Stimulated activated CD4-positive, alpha-beta T cell treated with anti-CD3 and anti-CD28 coated beads, TNF-alpha, amount 100 ng/mL, for 4 hours (primary cell): ENCODE data around the gene SSTR5.
"Not testable (repeated sequence)": the region's sequence is repeated elsewhere in the genome, so short reads cannot be mapped to it uniquely, and the experiment has no call there.

Experiments used
- DNase-seq, 3 experiments: peaks; one replicate each; pipeline ENCODE4 v3.0.0-alpha.2; 2020; ENCODE audit warnings: low read depth in 3 of 3

Gene SSTR5

DNA sequence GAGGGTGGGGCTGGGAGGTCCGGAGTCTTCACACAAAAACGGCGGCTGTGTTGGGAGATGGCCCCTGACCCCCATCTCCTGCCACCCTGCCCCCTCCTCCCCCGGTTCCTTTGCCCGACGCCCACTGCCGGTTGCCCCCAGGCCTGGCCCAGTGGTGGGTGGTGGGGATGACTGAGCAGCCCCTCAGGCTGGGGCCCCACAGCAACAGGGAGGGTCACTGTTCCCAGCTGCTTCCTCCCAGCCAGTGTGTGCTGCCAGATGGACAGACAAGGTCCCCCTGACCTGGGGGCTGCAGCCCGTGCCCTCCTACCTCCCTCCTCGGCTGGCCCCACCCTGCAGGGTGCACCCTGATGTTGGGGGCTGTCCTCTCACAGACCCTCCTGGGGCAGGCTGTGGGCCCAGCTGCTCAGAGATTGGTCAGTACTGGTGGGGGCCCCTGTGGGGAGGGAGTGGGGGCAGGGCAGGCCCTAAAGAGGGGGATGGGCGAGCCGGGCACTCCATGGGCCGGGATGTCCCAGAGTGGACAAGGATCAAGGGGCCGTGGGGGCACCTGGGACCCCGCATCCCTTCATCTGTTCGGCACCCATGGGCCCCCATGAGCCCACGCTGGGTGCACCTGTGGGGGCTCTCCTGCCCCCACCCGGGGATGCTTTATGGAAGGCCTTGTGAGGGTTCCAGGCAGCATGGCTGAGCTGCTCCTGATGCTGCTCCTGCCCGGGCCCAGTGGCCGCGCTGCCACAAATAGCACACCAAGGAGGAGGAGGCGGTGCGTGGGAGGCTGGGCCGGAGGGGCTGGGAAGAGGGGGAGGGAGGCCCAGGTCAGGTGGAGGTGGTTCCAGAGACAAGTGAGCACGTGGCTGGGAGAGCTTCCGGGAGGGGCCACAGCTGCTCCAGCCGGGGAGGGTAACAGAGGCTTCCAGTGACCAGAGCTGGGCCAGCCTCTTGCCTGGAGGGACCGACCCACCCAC is 18.4 kb downstream of the SSTR5 start:
- DNase-seq: no peak

DNA sequence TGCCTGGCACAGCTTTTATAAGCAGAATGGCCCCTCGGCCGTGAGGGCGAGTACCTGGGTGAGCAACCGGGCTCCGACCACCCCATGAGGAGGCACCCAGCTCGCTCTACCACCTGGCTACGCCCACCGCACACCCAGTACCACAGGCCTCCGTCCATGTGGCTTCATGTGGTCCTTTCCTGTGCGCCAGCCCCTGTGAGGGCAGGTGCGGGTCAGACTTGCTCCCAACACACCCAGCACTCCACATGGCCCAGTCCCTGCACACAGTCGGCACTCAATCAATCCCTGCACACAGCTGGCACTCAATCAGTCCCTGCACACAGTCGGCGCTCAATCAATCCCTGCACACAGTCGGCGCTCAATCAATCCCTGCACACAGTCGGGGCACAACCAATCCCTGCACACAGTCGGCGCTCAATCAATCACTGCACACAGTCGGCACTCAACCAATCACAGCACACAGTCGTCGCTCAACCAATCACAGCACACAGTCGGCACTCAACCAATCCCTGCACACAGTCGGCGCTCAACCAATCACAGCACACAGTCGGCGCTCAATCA is 19.5 kb downstream of the SSTR5 start:
- no peak for DNase-seq

DNA sequence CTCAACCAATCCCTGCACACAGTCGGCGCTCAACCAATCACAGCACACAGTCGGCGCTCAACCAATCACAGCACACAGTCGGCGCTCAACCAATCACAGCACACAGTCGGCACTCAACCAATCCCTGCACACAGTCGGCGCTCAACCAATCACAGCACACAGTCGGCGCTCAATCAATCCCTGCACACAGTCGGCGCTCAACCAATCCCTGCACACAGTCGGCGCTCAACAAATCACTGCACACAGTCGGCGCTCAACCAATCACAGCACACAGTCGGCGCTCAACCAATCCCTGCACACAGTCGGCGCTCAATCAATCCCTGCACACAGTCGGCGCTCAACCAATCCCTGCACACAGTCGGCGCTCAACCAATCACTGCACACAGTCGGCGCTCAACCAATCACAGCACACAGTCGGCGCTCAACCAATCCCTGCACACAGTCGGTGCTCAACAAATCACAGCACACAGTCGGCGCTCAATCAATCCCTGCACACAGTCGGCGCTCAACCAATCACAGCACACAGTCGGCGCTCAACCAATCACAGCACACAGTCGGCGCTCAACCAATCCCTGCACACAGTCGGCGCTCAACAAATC is 20.2 kb downstream of the SSTR5 start:
- not testable (repeated sequence) for DNase-seq

DNA sequence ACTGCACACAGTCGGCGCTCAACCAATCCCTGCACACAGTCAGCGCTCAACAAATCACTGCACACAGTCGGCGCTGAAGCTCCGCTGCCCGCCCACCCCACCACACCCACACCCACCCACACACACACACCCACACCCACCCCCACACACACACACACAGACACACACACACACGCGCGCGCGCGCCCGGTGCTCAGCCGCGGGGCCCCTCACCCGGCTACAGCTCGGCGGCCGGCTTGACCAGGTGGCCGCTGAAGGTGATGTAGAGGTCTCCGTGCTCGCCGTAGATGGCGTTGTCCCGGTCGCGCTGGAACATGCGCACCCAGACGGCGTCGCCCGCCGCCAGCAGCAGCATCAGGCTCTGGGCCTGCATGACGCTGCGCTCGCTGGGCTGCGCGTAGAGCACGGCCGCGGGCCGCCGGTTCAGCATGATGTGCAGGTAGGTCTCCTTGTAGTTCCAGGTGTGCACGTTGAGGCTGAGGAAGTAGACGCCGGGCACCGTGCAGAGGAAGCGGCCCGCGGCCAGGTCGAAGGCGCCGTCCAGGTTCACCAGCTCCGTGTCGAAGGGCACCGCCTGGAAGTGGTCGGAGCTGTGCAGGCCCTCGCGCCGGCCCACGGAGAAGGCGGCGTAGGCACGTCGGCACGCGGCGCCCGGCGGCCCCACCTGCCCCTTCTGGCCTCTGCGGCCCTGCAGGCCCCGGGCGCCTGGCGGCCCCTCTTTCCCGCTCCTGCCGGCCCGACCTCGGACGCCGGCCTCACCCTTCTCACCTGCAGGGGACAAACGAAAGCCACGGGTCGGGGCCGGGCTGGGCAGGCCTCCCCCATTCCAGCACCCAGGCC is 21.0 kb downstream of the SSTR5 start:
- DNase-seq: no peak

DNA sequence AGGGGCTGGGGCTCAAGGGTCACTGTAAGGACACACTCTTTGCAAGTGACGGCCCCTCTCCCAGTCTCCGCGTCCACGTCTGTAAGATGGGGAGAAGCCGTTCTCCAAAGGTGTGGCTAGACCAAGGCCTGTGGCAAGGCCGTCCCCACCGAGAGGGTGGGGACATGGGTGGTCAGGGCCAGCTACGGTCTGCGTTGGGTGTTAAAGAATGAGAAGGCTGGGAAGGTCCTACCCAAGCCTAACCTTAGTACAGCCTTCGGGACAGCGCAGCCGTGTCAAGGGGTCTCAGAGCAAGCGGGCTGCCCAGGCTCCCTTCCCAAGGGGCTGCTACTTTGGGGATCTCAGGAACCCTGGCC is 21.6 kb downstream of the SSTR5 start:
- no peak for DNase-seq

DNA sequence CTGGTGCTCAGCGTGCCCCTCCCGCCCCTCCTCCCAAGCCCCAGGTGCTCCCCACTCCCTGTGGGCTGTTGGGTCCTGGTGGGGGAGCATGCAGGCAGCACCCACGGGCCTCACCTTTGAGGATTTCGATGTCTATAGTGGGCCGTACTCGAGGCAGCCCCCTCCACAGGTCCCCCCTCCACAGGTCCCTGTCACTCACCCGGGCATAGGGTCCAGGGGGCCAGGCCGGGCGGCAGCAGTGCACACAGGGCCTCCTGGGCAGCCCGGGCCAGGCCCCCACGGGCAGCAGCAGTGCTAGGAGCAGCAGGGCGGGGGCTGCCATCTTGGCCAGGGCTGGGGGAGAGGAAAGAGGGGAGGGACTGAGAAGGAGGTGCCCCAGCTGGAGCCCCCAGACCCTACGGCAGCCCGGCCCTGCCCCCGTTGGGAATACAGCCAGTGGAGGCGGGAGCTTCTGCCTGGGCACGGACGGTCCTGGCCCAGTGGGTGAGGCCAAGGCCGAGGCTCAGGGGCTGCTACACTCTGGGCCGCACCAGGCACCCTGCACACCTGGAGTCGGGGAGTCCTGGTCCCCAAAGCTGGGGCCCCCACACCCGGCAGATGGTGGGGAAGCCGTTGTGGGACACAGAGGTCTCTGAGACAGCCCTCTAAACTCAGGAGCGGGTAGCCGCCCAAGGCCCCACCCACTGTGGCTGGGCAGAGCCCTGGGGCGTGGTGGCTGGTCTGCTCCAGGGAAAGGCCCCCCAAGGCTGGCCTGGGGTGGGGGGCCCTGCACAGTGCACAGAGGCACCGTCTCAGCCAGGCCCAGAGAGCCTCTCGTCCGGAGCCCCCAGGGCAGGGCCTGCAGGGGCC is 22.3 kb downstream of the SSTR5 start:
- DNase-seq: no peak

DNA sequence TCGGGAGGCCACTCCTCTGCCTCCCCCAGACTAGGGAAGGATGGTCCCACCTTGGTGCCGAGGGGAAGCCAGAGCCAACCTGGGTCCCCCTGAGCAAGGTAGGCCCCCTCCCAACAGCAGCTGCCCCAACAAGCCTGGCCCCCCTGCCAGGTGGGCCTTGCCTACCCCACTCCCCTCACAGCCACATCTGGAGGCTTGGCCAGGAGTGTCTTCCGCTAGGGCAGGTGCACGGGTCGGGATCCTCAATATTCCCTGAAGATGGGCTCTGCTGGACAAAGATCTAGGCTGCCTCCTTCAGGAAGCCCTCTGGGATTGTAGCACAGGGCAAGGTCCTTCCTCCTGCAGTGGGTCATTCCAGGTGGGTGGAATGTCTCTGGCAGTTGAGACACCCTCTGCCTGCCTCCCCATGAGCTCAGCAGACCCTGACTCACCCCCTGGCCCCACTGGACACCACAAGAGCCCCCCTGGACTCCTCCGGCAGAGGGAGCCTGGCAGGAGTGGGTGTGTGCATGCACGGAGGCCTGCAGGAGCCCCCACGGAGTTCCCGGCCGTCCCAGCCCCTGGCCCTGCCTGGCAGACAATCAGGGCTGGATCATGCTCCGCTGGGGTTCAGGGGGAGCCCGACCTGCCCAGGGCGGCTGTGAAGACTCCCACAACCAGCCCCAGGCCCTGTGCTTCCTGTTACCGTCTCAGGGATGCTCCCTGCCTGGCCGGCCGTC is 23.1 kb downstream of the SSTR5 start:
- no peak for DNase-seq

DNA sequence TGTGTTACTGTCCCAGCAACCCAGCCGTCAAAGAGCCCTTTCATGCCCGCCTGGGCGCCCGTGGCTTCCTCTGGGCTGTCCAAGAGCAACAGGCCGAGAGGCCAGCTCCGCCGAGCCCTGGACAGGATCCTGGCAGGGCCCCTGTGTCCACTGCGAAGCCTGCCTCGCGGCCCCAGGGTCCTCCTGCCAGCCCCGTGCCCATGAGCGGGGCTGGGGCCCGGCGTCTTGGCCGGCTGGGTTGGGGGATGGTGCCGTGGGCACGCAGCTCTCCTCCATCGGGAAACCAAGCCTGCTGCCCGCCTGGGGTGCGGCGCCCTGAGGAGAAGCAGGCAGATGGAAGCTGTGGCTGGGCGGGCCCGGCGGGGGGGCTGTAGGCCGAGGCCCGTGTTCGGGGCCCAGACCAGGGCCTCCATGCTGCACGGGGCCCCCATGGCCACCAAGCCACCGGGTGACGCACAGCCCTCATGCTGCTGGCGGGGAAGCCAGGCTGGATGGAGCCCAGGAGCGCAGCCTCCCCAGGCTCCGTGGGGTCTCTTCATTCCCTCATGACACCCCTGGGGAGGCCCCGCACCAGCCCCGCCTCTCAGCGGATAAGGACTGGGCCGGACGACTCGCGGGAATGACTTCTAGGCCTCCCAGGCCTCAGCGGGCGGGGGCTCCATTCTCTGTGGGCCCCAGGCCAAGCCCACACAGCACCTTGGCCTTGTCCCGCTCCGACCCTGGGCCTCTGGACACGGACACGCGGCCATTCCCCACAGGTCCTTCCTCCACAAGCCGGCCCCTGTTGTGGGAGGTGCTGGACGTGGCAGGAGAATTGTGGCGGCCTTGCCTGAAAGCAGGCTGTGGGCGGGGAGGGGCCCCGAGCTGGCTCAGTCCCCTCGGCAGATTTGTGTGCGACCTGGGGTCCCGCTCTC is 23.9 kb downstream of the SSTR5 start, which contains the start of gene C1QTNF8:
C1QTNF8 (minus strand) TSS at position 76 of the 914 bp plus-strand sequence. CDS start 1,322 bp downstream, outside the sequence.
- no peak for DNase-seq

DNA sequence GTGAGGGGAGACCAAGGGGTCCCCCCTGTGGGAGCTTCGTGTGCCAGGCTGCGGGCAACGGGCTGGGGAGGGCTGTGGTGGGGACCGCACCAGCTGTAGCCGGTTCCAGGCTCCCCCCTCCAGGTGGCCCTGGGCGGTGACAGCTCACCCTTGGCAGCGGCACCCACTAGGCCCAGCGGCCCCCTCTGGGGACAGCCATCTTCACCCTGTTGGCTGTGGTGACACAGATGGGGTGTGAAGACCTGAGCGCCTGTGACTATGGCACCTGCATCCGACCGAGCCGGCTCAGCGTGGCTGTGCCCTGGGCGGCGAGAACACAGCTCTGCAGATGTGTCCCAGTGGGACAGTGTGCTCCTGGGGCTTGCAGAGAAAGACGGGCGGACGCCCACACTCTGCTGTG is 24.6 kb downstream of the SSTR5 start:
- DNase-seq: no peak

DNA sequence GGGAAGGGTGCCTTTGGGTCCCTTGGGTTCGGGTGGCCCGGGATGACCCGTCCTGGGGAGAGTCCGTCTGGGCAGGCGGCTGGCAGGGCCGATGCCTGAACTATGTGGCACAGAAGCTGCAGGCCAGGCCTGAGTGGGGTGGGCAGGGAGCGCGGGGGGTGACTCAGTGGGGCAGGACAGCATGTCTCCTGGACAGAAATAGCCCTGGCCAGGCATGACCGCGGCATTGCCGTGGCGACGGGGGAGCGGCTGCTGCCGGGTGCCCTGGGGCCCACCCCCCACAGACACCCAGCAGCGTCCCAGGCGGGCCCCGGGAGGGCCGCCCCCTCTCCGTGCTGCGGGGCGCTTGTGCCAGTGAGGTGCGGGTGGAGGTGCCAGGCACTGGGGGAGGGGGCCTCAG is 25.3 kb downstream of the SSTR5 start:
- DNase-seq: no peak

DNA sequence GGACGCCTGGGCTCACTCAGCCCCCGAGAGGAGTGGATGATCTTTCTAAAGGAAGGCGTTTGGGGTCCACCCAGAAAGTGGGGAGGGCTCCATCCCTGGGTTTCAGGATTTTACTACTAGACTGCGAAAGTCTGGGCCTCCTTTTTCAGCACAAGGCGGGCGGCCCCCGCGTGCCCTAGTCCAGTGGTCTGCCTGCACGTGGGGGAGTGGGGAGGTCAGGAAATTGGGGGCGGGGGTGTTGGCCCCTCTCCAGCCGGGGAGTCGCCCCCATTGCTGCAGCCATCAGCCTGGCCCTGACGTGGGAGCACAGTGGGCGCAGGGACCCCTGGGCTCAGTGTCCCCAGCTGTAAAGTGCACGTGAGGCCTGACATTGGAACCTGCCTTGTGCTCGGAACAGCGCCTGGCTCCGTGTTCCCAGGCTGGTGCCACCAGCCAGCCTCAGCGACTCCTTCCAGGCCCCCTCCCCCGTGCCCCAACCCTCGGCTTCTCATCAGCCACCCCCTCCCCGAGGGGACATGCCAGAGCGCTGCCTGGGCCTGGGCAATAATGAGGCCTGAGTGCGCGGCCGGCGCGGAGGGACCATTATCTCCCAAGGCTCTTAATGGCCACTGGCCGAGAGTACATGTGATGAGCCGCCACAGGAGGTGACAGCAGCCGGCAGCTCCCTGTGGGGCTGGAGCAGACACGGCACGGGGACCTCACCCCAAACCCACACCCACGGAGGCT is 25.9 kb downstream of the SSTR5 start:
- DNase-seq: no peak

DNA sequence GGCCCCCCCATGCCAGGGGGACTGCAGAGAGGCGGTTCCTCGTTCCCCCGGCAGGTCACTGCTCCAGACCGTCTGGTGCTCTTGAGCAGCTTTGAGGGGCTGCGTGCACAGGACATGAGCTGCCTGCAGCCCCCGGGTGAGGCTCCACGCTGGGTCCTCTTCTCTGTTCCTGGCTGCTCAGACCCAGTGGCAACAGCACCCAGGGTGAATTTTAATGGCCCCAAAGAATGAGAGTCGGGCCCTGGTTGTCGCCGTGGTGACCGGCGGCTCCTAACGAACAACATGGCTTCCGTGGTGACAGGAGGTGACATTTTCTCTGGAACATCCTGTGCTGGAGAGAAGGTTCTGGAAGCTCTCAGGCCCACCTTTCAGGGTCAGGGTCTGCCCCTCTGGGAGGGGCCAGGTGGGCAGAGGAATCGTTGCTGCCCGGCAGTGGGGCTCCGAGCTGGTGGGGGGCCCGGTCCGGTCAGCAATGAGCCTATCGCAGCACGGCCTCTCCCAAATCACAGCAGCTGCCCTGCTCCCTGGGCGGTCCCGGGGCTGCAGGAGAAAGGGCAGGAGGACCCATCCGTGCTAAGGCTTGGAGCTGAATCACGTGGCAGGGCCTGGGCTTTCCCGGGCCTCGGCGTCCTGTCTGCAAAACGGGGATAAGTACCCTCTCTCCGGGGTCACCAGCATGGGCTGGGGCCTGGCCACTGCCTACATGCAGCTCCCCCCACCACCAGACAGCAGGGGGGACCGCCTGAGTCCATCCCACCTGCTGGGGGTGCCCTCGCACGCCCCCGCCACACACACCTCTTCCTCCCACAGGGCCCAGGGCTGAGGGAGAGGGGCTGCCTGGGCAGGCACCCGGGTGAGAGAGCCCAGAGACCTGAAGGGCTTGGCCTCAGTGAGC is 26.9 kb downstream of the SSTR5 start:
- no peak for DNase-seq

DNA sequence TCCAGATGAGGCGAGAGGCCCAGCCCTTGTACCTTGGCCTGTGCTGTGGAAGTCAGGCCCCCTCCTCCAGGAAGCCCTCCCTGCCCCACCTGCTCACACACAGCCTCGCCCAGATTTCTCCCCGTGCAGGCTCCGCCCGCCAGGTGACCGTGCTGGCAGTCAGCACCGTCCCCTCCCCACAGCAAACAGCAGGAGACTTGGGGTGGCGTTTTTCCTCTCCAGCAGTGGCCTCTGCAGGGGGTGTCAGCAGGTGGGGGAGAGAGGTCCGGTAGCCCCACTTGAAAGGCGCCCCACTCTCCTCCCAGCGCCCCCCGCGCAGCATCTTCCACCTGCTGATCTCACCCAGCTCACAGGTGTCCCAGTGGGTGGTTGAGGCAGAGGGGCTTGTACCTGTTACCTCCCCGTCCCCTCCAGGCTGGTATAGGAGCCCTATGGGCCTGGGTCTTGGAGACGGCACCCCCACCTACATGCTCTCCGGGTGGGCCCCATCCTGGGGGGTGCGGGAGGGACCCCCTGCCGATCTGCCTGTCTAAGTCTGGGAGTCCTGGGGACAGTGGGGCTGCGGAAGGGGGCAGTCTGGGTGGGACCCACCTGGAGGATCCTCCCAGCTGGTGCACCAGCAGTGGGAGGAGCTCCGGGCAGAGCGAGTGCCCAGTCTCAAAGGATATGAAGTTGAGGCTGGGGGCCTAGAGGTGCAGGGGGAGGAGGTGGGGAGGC is 27.7 kb downstream of the SSTR5 start:
- DNase-seq: no peak

DNA sequence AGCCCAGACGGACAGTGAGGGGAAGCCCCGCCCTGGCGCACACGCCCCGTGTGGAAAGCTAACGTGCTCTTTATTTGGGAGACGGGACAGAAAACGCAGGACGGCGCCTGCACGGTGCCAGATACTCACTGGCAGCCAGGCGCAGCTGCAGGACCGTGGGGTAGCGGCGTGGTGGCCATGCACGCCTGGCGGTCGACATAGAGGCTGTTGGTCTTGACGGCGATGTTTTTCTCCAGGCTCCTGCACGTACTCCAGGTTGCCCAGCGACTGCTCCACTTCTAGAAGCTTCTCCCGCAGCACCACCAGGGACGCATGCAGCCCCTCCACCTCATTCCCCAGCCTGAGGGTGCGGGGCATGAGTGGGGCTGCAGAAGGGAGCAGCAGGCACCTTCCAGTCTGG is 28.6 kb downstream of the SSTR5 start:
- DNase-seq: no peak

DNA sequence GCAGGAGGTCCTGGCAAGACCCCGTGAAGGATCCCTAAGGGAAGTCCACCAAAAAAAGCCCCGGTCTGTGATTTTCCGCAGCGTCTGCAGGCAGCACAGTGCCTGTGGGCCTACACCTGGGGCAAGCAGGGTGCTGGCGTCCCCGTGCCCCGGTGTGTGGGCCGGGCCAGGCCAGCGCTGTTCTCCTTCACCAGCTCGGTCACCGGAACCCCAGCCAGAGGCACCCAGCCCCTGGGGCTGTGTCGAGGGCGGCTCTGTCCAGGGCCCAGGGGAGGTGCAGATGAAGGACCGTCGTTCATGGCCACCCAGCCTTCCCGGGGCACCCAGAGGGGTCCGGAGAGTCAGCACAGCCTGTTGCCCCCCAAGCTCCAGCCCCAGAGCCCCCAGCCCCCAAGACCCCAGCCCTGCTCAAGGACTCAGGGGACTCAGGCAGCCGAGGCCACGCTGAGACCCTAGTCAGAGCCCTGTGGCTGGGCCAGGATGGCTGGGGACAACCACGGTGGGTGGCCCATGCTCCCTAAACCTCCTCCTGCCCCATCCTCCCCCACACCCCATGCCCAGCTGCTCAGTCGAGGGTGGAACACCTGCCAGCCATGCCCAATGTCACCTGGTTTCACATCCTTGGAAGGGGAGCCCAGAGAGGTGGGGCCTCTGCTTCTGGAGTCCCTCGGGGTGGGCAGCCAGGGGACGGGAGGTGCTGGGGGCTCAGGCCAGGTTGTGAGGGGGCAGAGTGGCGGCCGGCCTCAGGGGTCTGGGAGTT is 29.2 kb downstream of the SSTR5 start:
- DNase-seq: no peak

DNA sequence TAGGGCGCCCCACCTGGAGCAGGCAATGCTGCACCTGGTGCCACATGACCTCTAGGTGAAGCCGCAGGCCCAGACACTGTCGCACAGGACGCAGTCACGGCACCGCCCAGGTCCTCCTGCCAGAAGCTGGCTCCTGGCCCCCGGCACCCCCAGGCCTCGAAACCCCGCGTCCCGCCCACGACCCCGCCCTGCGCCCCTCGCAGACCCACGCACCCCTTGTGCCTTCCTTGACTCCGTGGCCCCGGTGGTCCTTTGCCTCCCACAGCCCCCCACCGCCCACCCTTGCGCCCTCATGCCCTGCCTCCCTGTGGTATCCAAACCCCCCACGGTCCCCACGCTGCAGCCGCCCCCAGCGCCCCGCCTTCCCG is 29.8 kb downstream of the SSTR5 start:
- DNase-seq: no peak
